CD4-positive, alpha-beta T cell (primary cell): Measurements from ENCODE around the gene ZNF219. TPM values are rescaled to one million over a fixed set of nuclear protein-coding genes. Genes with fewer than 3 reads are reported as not detected.
A peak's percentile ranks its signal among the peaks of the same experiment; 100 is the strongest.

Source experiments
- ATAC-seq: fragments of 200-7000 bp; cut with Tn5 transposase; one replicate; pipeline ENCODE4 v1.10.0; 2022; ENCODE audit warnings: mild to moderate bottlenecking; ENCODE audit not compliant: poor library complexity
- CTCF ChIA-PET: fragments of 350-600 bp; sonication (Branson Sonifier 250); formaldehyde crosslinking; loops from one replicate; lab custom pipeline; 2021; ENCODE audit warnings: antibody characterized with exemption, inconsistent platforms; lab: Charles Lee
- POLR2A ChIA-PET: fragments of 350-600 bp; sonication (Branson Sonifier 250); formaldehyde crosslinking; loops from one replicate; lab custom pipeline; 2021; ENCODE audit warnings: antibody characterized with exemption, inconsistent platforms; lab: Charles Lee
- DNase-seq, 14 experiments: peaks; one replicate each; pipeline ENCODE4 v3.0.0-alpha.2; 2013 to 2020; ENCODE audit warnings: mixed read lengths in 2 of 14
- H3K27ac ChIP-seq, 2 donors: one replicate each; pipeline versions ENCODE4 v1.5.1 to v1.7.0; 2013; ENCODE audit warnings: low read length in 2 of 2, low read depth in 1 of 2, mild to moderate bottlenecking in 1 of 2
- H3K27me3 ChIP-seq, 2 experiments: 1 replicate in 1 of 2; 2 replicates in 1 of 2; pipeline versions ENCODE4 v1.6.1 to v1.7.0; 2013; ENCODE audit warnings: low read length in 2 of 2, control low read depth in 1 of 2, mild to moderate bottlenecking in 1 of 2, moderate library complexity in 1 of 2; ENCODE audit not compliant: insufficient read depth in 2 of 2, control insufficient read depth in 1 of 2
- H3K36me3 ChIP-seq: one replicate; pipeline ENCODE4 v1.6.1; 2013; ENCODE audit warnings: low read length, control low read depth; ENCODE audit not compliant: insufficient read depth
- H3K4me1 ChIP-seq: one replicate; pipeline ENCODE4 v1.6.1; 2013; ENCODE audit warnings: low read length, control low read depth; ENCODE audit not compliant: insufficient read depth
- H3K4me3 ChIP-seq: one replicate; pipeline ENCODE4 v1.5.1; 2013; ENCODE audit warnings: mild to moderate bottlenecking, low read length, moderate library complexity
- H3K9me3 ChIP-seq, 2 experiments: 1 replicate in 1 of 2; 2 replicates in 1 of 2; pipeline versions ENCODE4 v1.6.1 to v1.7.0; 2013; ENCODE audit warnings: low read length in 2 of 2, mild to moderate bottlenecking in 2 of 2, control low read depth in 1 of 2, moderate library complexity in 1 of 2; ENCODE audit not compliant: control insufficient read depth in 1 of 2, insufficient read depth in 1 of 2
- H3K27ac Mint-ChIP-seq: one replicate; pipeline ENCODE4 v1.8.0; 2020; ENCODE audit warnings: mixed read lengths
- H3K27me3 Mint-ChIP-seq: one replicate; pipeline ENCODE4 v1.8.0; 2021; ENCODE audit warnings: mixed read lengths
- H3K36me3 Mint-ChIP-seq: one replicate; pipeline ENCODE4 v1.8.0; 2021; ENCODE audit warnings: low read depth, mixed read lengths
- H3K4me1 Mint-ChIP-seq: one replicate; pipeline ENCODE4 v1.8.0; 2021; ENCODE audit warnings: low read depth, mixed read lengths
- H3K4me3 Mint-ChIP-seq: one replicate; pipeline ENCODE4 v1.8.0; 2020; ENCODE audit warnings: mild to moderate bottlenecking, mixed read lengths
- H3K9me3 Mint-ChIP-seq: one replicate; pipeline ENCODE4 v1.8.0; 2020; ENCODE audit warnings: mixed read lengths
- intact Hi-C, 2 experiments: fragments of 100-400 bp; cut with DNase I in 1 of 2; cut with micrococcal nuclease in 1 of 2; formaldehyde crosslinking; loops; one replicate each; pipeline versions ENCODE4 v1.15.1 to v1.9.0; 2023 to 2025; cut with DNase I, micrococcal nuclease
- total RNA-seq, 174 experiments: library from RNA in 2 of 174; stranded (reverse) in 2 of 174; gene quantifications; one replicate each; pipeline ENCODE4 v1.2.3 and lab custom pipeline; 2021 to 2026
- TF ChIP-seq, protein P1 (sequence below): fragments of 200-600 bp; IDR thresholded peaks from one replicate; pipeline ENCODE4 v1.8.0; 2022; ENCODE audit warnings: antibody characterized with exemption, mild to moderate bottlenecking

ZNF219 gene
- total RNA-seq, 2 experiments from 2014 or later, result 15.2 to 15.5 TPM

DNA sequence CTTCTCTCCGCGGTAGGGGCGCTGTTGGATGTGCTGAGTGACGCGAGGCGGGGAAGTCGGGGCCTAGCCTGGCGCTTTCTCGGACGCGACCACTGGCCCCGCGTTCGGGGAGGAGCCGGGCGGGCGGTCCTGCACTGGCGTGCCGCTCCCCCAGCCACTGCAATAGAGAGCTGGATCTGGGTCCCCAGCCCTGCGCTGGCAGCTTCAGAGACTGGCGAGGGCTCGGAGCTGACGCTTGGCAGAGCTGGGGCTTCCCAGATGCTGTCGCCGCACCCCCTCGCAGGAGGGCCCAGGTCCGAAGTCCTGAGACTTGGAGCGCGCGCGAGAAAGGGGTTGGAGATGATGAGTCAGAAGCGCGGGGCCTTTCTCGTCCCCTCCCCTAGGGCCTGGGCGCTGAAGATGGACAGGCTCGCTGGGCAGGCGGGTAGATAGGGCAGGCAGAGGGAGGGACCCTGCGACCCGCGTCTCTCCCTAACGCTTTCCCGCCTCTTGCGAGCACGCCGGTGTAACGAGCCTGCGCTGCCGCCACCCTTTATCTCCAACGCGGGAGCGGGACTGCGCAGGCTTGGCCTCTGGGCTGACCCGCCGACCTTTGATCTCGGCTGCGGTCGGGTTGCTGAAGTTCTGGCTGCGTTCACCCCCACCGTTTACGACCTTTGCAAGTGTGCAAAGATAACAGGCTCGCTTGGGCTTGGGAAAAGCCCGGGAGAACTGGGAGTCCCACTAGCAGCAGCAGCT, 5.4 kb upstream of the ZNF219 start:
- ChIA-PET POLR2A (interaction anchor here (0.6 to 3.4 kb wide), 10 partner anchors 10 to 284 kb away, joined by 3 to 52 read pairs (median 11); partner anchors contain the start of gene ARHGEF40), CTCF (interaction anchor here (0.9 to 6.8 kb wide), 19 partner anchors 8 to 412 kb away, joined by 3 to 116 read pairs (median 6); partner anchors contain the start of genes ARHGEF40 and NDRG2)
- Mint-ChIP-seq H3K27me3 (no peaks in the 10 kb centered on the region), H3K4me1 (peaks cover 38% of the 10 kb centered on the region), H3K36me3 (no peaks in the 10 kb centered on the region), H3K4me3 (peak overlapping the region; percentile 86), H3K27ac (peak overlapping the region; percentile 85), H3K9me3 (no peaks in the 10 kb centered on the region)
- Histone ChIP-seq H3K27ac (peak overlapping the region; percentile 97), H3K9me3 (no peaks in the 10 kb centered on the region), H3K27me3 (no peaks in the 10 kb centered on the region), H3K4me3 (peak overlapping the region; percentile 78), H3K36me3 (no peaks in the 10 kb centered on the region), H3K4me1 (peaks cover 24% of the 10 kb centered on the region)
- TF ChIP-seq, protein P1, sequence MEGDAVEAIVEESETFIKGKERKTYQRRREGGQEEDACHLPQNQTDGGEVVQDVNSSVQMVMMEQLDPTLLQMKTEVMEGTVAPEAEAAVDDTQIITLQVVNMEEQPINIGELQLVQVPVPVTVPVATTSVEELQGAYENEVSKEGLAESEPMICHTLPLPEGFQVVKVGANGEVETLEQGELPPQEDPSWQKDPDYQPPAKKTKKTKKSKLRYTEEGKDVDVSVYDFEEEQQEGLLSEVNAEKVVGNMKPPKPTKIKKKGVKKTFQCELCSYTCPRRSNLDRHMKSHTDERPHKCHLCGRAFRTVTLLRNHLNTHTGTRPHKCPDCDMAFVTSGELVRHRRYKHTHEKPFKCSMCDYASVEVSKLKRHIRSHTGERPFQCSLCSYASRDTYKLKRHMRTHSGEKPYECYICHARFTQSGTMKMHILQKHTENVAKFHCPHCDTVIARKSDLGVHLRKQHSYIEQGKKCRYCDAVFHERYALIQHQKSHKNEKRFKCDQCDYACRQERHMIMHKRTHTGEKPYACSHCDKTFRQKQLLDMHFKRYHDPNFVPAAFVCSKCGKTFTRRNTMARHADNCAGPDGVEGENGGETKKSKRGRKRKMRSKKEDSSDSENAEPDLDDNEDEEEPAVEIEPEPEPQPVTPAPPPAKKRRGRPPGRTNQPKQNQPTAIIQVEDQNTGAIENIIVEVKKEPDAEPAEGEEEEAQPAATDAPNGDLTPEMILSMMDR, result no peak
- DNase-seq (peak; percentile 89 to 96 (median 92)), ATAC-seq (peak; percentile 82)
- intact Hi-C loops, result loop anchor here (1.0 to 10.0 kb wide), 8 partner anchors 12 to 409 kb away; partner anchors contain the start of gene HNRNPC (in 1 of the 2)

DNA sequence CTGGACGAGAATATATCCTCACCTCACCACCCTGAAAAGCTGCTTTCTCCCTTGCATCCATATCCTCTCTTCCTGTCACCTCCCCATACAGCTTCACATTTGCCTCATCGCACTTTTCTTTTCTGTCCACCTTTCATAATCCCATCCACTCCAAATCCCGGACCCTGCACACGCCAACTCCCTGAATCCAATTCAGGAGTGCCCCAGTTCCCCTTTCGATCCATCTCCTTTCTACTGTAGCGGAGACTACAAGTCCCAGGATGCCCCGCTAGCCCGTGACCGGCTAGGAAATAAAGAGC, 4.9 kb upstream of the ZNF219 start:
- peak overlapping the region; percentile 97 for H3K27ac ChIP-seq
- ATAC-seq, result no peak
- ChIA-PET CTCF (interaction anchor here (0.7 to 6.8 kb wide), 16 partner anchors 9 to 143 kb away, joined by 3 to 116 read pairs (median 9); partner anchors contain the start of genes ARHGEF40 and NDRG2), POLR2A (interaction anchor here (0.6 to 3.4 kb wide), 10 partner anchors 10 to 283 kb away, joined by 3 to 52 read pairs (median 11); partner anchors contain the start of gene ARHGEF40)
- H3K27me3 Mint-ChIP-seq, result no peaks in the 10 kb centered on the region
- peak overlapping the region; percentile 86 for H3K4me3 Mint-ChIP-seq
- no peaks in the 10 kb centered on the region for H3K36me3 ChIP-seq
- no peaks in the 10 kb centered on the region for H3K9me3 ChIP-seq
- no peaks in the 10 kb centered on the region for H3K27me3 ChIP-seq
- no peaks in the 10 kb centered on the region for H3K9me3 Mint-ChIP-seq
- H3K36me3 Mint-ChIP-seq, result no peaks in the 10 kb centered on the region
- intact Hi-C loops, result loop anchor here (2.0 to 10.0 kb wide), 4 partner anchors 113 to 409 kb away; partner anchors contain the start of gene HNRNPC (in 1 of the 2)
- H3K27ac Mint-ChIP-seq, result peak overlapping the region; percentile 85
- H3K4me1 ChIP-seq, result peaks cover 28% of the 10 kb centered on the region
- TF ChIP-seq, protein P1, result peak; percentile 70
- H3K4me3 ChIP-seq, result peak overlapping the region; percentile 78
- H3K4me1 Mint-ChIP-seq, result peaks cover 42% of the 10 kb centered on the region
- no peak for DNase-seq

DNA sequence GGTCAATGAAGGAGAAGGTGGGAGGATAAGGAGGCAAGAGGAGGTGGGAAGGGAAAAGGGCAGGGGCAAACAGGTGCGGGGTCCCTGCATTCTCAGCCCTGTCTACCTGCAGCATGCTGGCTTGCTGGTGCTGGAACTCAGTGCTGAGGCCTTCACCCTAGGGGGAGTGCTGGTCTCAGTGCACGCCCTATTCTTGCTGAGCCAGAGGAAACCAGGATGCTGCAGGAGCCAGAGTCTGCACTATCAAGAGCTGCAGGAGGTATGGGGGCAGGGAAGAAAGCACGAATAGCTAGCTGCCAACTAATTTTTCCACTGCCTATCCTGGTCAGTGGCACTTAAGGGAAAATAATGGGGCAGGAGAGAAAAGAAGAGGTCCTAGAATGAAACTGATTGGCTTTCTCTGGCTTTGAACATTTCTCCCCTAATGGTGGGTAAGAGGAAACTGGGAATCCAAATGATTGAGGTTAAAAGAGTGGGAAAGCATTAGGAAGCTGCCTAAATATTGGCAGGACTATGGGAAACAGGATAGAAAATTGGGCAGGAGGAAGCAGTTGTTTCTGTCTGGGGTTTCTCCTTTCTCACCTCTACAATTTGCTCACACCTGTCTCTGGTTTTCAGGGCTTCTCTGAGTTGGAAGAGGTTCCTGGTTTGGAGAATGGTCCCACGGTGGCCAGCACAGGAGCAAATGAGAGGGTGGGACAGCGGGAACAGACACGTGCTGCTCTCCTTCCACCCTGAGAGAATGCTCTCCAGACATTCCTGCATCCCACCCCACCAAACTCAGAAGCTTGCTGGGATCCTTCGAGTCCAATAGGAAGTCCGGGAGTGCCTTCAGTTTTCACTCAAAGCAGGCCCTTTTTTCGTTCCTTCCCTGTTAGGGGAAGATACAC, 4.3 kb upstream of the ZNF219 start:
- Histone ChIP-seq H3K36me3 (no peaks in the 10 kb centered on the region), H3K4me1 (peaks cover 29% of the 10 kb centered on the region), H3K4me3 (peak overlapping the region; percentile 78), H3K9me3 (no peaks in the 10 kb centered on the region), H3K27me3 (no peaks in the 10 kb centered on the region), H3K27ac (no peak overlapping the region)
- TF ChIP-seq, protein P1, result no peak
- no peak for ATAC-seq
- Mint-ChIP-seq H3K27me3 (no peaks in the 10 kb centered on the region), H3K9me3 (no peaks in the 10 kb centered on the region), H3K27ac (peak overlapping the region; percentile 85), H3K36me3 (no peaks in the 10 kb centered on the region), H3K4me1 (peaks cover 42% of the 10 kb centered on the region), H3K4me3 (peak overlapping the region; percentile 86)
- ChIA-PET CTCF (interaction anchor here (0.7 to 6.8 kb wide), 15 partner anchors 8 to 142 kb away, joined by 3 to 116 read pairs (median 10); partner anchors contain the start of genes ARHGEF40 and NDRG2), POLR2A (interaction anchor here (0.6 to 3.4 kb wide), 8 partner anchors 9 to 88 kb away, joined by 3 to 52 read pairs (median 18); partner anchors contain the start of gene ARHGEF40)
- intact Hi-C loops, result loop anchor here (2.0 to 10.0 kb wide), 4 partner anchors 112 to 408 kb away; partner anchors contain the start of gene HNRNPC (in 1 of the 2)
- no peak for DNase-seq
